Astrocyte (in vitro differentiated cells and primary cell): ENCODE results near the gene CRYBB2.

Experiments used
- CTCF ChIP-seq: IDR thresholded peaks from 2 replicates; pipeline ENCODE4 v1.5.1; 2011; ENCODE audit warnings: low read depth, mild to moderate bottlenecking, inconsistent platforms, low read length, moderate library complexity; ENCODE audit not compliant: insufficient read depth
- EZH2 ChIP-seq: IDR thresholded peaks from 2 replicates; pipeline ENCODE4 v1.6.1; 2012; ENCODE audit warnings: mild to moderate bottlenecking, low read length, inconsistent platforms; ENCODE audit not compliant: insufficient read depth

- TF ChIP-seq CTCF (no peak), EZH2 (no peak)
Measured at GRCh38 chr22:25192406-25192805, 27.0 kb upstream of the CRYBB2 start.
